SU-DHL-6 (cell line): Measurements from ENCODE around the gene SEZ6.

Experiments used
- H2AFZ ChIP-seq: fragments of 200-600 bp; sonication (generic); 2 replicates; pipeline ENCODE4 v1.6.1; 2014; ENCODE audit warnings: low read depth, mild to moderate bottlenecking, moderate library complexity, mixed read lengths, antibody characterized with exemption, low read length; ENCODE audit not compliant: severe bottlenecking
- H3F3A ChIP-seq: fragments of 200-600 bp; shearing (Covaris generic); 2 replicates; pipeline ENCODE4 v1.6.0; 2016; ENCODE audit warnings: antibody characterized with exemption, mild to moderate bottlenecking; ENCODE audit not compliant: insufficient read depth
- H3K27ac ChIP-seq: fragments of 200-600 bp; sonication (generic); 2 replicates; pipeline ENCODE4 v1.5.1; 2016; ENCODE audit warnings: low read depth, mild to moderate bottlenecking, low read length, moderate library complexity, mixed read lengths
- H3K27me3 ChIP-seq: fragments of 200-600 bp; sonication (generic), shearing (Covaris generic); 2 replicates; pipeline ENCODE4 v1.6.0; 2014; ENCODE audit warnings: mild to moderate bottlenecking, low read length
- H3K36me3 ChIP-seq: fragments of 200-600 bp; sonication (generic); 2 replicates; pipeline ENCODE4 v1.6.1; 2014; ENCODE audit warnings: mild to moderate bottlenecking, low read length, mixed read lengths
- H3K4me2 ChIP-seq: fragments of 300-600, 200-600 bp; shearing (Covaris generic), sonication (generic); 2 replicates; pipeline ENCODE4 v1.6.0; 2014; ENCODE audit warnings: low read length, low read depth, mild to moderate bottlenecking; ENCODE audit not compliant: poor library complexity, severe bottlenecking
- H3K4me3 ChIP-seq: fragments of 200-600 bp; sonication (generic); 2 replicates; pipeline ENCODE4 v1.5.1; 2014; ENCODE audit warnings: antibody characterized with exemption, low read length, mild to moderate bottlenecking, mixed read lengths; ENCODE audit not compliant: insufficient read depth, poor library complexity, severe bottlenecking
- H3K79me2 ChIP-seq: fragments of 200-600 bp; sonication (generic); 2 replicates; pipeline ENCODE4 v1.6.1; 2014; ENCODE audit warnings: mild to moderate bottlenecking, low read length, moderate library complexity; ENCODE audit not compliant: insufficient read depth
- H3K9ac ChIP-seq: fragments of 200-600 bp; sonication (generic); 2 replicates; pipeline ENCODE4 v1.7.0; 2014; ENCODE audit warnings: mild to moderate bottlenecking, low read length
- H3K9me2 ChIP-seq: fragments of 200-600 bp; sonication (generic); replicated peaks from 2 replicates; pipeline ENCODE4 v1.6.1; 2014; ENCODE audit warnings: low read length; ENCODE audit not compliant: insufficient read depth
- H3K9me3 ChIP-seq: fragments of 200-600 bp; sonication (generic); 2 replicates; pipeline ENCODE4 v1.6.1; 2014; ENCODE audit warnings: low read length, mixed read lengths; ENCODE audit not compliant: insufficient read depth
- H4K20me1 ChIP-seq: fragments of 200-600 bp; sonication (generic); 2 replicates; pipeline ENCODE4 v1.6.1; 2014; ENCODE audit warnings: low read depth, mild to moderate bottlenecking, antibody characterized with exemption, low read length, moderate library complexity, mixed read lengths
- EZH2phosphoT487 ChIP-seq: fragments of 200-600 bp; sonication (generic), shearing (Covaris generic); conservative IDR thresholded peaks from 2 replicates; pipeline ENCODE4 v1.6.1; 2018; ENCODE audit warnings: mild to moderate bottlenecking, antibody characterized with exemption, low read length, moderate library complexity, mixed read lengths
- TF ChIP-seq, protein P1 (sequence below): fragments of 200-600 bp; sonication (generic); IDR thresholded peaks from one replicate; pipeline ENCODE4 v1.5.1; 2017; ENCODE audit warnings: antibody characterized with exemption, mild to moderate bottlenecking, low read length, moderate library complexity; ENCODE audit not compliant: insufficient read depth, poor library complexity, severe bottlenecking

SEZ6 gene

DNA sequence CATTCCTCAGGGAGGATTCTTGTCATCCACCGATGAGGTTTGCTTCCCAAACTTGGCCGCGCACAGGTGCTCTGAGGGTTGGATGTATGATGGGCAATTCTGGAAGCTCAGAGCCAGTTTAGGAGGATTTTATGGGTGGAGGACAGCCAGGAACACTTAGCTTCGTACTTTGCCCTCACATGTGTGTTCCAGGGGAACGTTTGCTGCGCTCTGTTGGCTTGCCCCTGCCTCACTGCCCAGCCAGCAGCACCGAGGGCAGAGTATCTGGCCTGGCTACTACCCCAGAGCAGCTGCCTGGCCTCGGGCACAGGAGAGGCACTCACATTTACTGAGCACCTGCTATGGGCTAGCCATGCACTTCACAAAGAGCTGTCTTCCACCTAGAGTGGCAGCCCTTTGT, 14.1 kb downstream of the SEZ6 start:
- no peak overlapping the region for H3K9ac ChIP-seq
- no peaks in the 10 kb centered on the region for H3K27me3 ChIP-seq
- no peaks in the 10 kb centered on the region for H3K9me2 ChIP-seq
- no peaks in the 10 kb centered on the region for H4K20me1 ChIP-seq
- H3K9me3 ChIP-seq: no peaks in the 10 kb centered on the region
- H2AFZ ChIP-seq: no peak overlapping the region
- H3K27ac ChIP-seq: no peak overlapping the region
- H3K36me3 ChIP-seq: no peaks in the 10 kb centered on the region
- H3K4me3 ChIP-seq: no peak overlapping the region
- TF ChIP-seq, protein P1, sequence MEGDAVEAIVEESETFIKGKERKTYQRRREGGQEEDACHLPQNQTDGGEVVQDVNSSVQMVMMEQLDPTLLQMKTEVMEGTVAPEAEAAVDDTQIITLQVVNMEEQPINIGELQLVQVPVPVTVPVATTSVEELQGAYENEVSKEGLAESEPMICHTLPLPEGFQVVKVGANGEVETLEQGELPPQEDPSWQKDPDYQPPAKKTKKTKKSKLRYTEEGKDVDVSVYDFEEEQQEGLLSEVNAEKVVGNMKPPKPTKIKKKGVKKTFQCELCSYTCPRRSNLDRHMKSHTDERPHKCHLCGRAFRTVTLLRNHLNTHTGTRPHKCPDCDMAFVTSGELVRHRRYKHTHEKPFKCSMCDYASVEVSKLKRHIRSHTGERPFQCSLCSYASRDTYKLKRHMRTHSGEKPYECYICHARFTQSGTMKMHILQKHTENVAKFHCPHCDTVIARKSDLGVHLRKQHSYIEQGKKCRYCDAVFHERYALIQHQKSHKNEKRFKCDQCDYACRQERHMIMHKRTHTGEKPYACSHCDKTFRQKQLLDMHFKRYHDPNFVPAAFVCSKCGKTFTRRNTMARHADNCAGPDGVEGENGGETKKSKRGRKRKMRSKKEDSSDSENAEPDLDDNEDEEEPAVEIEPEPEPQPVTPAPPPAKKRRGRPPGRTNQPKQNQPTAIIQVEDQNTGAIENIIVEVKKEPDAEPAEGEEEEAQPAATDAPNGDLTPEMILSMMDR: no peak
- TF ChIP-seq EZH2phosphoT487: no peak
- no peaks in the 10 kb centered on the region for H3K79me2 ChIP-seq
- no peak overlapping the region for H3K4me2 ChIP-seq
- no peaks in the 10 kb centered on the region for H3F3A ChIP-seq

DNA sequence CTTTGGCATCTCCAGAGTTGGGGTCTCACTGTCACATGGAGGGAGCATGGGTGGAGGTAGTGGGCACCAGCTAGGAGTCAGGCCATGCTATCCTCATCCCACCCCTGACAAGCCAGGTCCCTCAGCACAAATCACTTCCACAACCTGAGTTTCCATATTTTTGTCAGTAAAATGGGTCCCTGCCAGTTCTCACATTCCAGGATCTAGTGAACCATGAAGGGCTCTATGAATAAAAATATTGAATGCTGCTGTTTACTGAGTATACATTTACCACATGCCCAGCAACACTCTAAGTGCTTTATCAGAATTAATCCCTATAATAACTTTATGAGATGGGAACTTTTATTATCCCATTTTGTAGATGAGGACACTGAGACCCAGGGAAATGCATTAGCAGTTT, 16.8 kb downstream of the SEZ6 start:
- Histone ChIP-seq H3K4me2 (no peak overlapping the region), H3K27me3 (no peaks in the 10 kb centered on the region)

DNA sequence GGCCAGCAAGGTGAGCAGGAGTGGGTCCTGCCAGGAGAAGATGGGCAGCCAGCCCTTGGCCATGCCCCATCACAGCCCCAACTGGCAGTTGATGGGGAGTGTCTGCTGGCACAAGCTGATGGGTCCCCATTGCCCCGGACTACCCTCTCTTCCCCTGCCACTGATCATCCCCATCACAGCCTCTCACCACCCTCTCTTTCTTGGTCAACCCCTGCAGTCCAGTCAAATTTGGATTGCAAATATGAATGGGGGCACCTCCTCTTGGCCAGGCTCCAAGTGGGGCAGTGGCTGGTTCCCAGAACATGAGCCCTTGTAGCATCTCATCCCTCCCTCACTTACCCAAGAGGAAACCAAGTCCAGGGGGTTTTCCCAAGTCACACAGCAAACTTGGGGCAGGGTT, 17.4 kb downstream of the SEZ6 start:
- H3K9ac ChIP-seq: no peak overlapping the region
- no peaks in the 10 kb centered on the region for H4K20me1 ChIP-seq
- no peak overlapping the region for H3K27ac ChIP-seq
- no peak overlapping the region for H2AFZ ChIP-seq
- no peaks in the 10 kb centered on the region for H3K9me3 ChIP-seq
- no peaks in the 10 kb centered on the region for H3K9me2 ChIP-seq
- TF ChIP-seq, protein P1: no peak
- TF ChIP-seq EZH2phosphoT487: no peak
- no peaks in the 10 kb centered on the region for H3K36me3 ChIP-seq
- H3F3A ChIP-seq: no peaks in the 10 kb centered on the region
- H3K4me3 ChIP-seq: no peak overlapping the region
- no peaks in the 10 kb centered on the region for H3K27me3 ChIP-seq
- no peak overlapping the region for H3K4me2 ChIP-seq
- no peaks in the 10 kb centered on the region for H3K79me2 ChIP-seq

More for the DNA sequence above, 16.8 kb downstream of the SEZ6 start:
- Histone ChIP-seq H3K36me3 (no peaks in the 10 kb centered on the region), H4K20me1 (no peaks in the 10 kb centered on the region), H3K9ac (no peak overlapping the region), H3K9me2 (no peaks in the 10 kb centered on the region), H2AFZ (no peak overlapping the region), H3K27ac (no peak overlapping the region), H3F3A (no peaks in the 10 kb centered on the region), H3K9me3 (no peaks in the 10 kb centered on the region), H3K4me3 (no peak overlapping the region), H3K79me2 (no peaks in the 10 kb centered on the region)
- no peak for TF ChIP-seq EZH2phosphoT487
- TF ChIP-seq, protein P1: no peak
